CD4-positive, alpha-beta T cell treated with Interleukin-1 beta for 1 hour (primary cell): ENCODE measurements around the gene C1QTNF1.
A peak's percentile ranks its signal among the peaks of the same experiment; 100 is the strongest.

Experiments
- DNase-seq, 2 donors: peaks; one replicate each; pipeline ENCODE4 v3.0.0-alpha.2; 2020 to 2022

Gene C1QTNF1

GRCh38 chr17:78993241-78993956, 30.6 kb upstream of the C1QTNF1 start:
- peak; percentile 39 for DNase-seq

GRCh38 chr17:78993981-78994671, 29.8 kb upstream of the C1QTNF1 start:
- no peak for DNase-seq

GRCh38 chr17:78995022-78995760, 28.8 kb upstream of the C1QTNF1 start:
- DNase-seq = no peak

- no peak for DNase-seq
These were observed 28.1 kb upstream of the C1QTNF1 start for GRCh38 chr17:78995761-78996451.

- DNase-seq = no peak
These were observed 27.2 kb upstream of the C1QTNF1 start for GRCh38 chr17:78996781-78997201.

- DNase-seq = no peak
These were observed 26.7 kb upstream of the C1QTNF1 start for GRCh38 chr17:78997231-78997741.

- no peak for DNase-seq
These were observed 26.1 kb upstream of the C1QTNF1 start for GRCh38 chr17:78997881-78998280.

- no peak for DNase-seq
These were observed 25.5 kb upstream of the C1QTNF1 start for GRCh38 chr17:78998311-78999055.

GRCh38 chr17:78999056-78999768, 24.8 kb upstream of the C1QTNF1 start:
- no peak for DNase-seq

GRCh38 chr17:78999947-79000395, 24.0 kb upstream of the C1QTNF1 start:
- DNase-seq = no peak

GRCh38 chr17:79000396-79001189, 23.4 kb upstream of the C1QTNF1 start:
- DNase-seq = no peak

GRCh38 chr17:79001190-79002020, 22.6 kb upstream of the C1QTNF1 start:
- no peak for DNase-seq

GRCh38 chr17:79002291-79002690, 21.7 kb upstream of the C1QTNF1 start:
- no peak for DNase-seq

- DNase-seq = no peak
These were observed 21.0 kb upstream of the C1QTNF1 start for GRCh38 chr17:79002796-79003593.

GRCh38 chr17:79003661-79004411, 20.1 kb upstream of the C1QTNF1 start:
- DNase-seq = no peak

- no peak for DNase-seq
These were observed 18.7 kb upstream of the C1QTNF1 start for GRCh38 chr17:79005063-79005861.

- DNase-seq = no peak
These were observed 17.9 kb upstream of the C1QTNF1 start for GRCh38 chr17:79006046-79006445.
